Astrocyte of the hippocampus (primary cell): ENCODE measurements around the gene C10orf67.
"Not testable (repeated sequence)": the region's sequence is repeated elsewhere in the genome, so short reads cannot be mapped to it uniquely, and the experiment has no call there.

Experiments used
- DNase-seq: peaks from one replicate; pipeline ENCODE4 v3.0.0; 2011; ENCODE audit warnings: low read depth, low spot score

Gene C10orf67

DNA sequence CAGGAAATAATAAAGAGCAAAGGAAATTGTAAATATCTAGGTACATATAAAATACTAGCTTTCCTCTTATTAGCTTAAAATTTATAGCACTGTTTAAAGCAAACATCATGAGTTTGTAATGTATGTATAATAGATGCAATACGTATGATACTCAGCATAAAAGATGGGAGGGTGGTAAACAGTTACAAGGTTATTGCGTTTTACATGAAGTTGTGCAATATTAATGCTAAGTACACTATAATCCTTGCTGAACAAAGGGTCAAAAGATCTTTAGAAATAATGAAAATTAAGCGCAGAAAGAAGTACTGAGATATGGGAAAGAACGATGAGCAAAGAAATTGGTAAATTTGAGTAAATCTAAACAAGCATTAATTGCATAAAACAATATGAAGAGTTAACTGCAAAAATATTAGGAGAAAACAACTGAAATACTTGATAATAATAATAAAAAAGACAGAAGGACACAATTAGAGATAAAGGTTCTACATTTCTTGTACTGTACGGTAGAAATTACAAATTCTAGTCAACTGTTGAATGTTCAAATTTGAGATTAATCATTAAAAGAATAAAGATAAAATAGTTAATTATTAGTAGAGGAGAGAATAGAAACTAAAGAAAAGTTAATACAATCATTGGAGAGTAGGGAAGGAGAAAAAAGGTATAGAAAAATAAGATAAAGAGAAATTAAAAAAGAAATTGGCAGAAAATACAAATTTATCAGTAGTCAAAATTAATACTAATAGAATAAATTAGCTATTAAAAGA is 17.9 kb downstream of the C10orf67 start:
- no peak for DNase-seq

DNA sequence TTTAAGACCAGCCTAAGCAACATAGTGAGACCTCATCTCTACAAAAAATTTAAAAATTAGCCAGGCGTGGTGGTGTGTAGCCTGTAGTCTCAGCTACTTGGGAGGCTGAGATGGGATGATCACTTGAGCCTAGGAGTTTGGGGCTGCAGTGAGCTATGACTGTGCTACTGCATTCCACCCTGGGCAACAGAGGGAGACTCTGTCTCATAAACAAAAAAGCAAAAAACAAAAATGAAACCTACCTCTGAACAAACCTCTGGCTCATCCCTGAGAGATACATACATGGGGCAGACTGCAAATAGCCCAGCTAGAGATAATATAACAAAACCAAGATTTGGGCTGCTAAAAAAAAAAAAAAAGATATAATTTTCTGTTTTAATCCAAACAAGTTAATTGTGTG is 19.5 kb downstream of the C10orf67 start:
- DNase-seq = no peak

DNA sequence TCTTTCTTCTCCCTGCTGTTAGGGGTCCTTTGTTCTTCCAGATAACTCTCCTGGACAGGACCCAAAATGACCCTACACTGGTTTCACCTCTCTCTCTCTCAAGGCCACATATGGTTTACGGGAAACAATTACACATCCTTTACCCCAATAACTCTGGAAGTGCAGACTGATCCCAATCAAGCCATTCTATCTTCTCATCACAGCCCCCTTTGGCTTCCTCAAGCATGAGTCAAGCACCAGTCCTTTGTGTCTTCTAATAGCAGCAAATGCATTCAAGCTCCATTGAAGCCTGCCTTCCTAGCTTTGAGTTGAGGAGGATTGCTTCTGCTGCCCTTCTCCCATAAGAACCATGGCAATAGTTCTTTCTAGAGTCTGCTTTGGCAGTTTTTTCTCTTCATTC is 20.2 kb downstream of the C10orf67 start:
- no peak for DNase-seq

DNA sequence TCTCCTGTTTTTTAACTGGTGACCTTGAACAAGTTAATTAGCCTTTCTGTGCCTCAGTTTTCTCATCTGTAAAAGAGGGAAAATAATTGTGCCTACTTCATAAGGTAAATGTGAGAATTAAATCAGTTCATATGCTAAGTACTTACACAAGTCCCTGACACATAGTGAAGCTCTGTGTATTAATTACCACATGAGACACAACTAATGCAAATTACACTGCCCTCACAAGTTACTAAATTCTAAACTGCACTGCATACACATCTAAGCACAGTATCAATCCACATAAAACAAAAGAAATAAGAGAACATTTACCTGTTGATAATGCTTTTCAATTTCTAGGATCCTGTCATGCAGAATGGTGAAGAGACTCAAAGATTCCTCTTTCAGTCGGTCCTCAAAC is 22.5 kb downstream of the C10orf67 start:
- DNase-seq = no peak

DNA sequence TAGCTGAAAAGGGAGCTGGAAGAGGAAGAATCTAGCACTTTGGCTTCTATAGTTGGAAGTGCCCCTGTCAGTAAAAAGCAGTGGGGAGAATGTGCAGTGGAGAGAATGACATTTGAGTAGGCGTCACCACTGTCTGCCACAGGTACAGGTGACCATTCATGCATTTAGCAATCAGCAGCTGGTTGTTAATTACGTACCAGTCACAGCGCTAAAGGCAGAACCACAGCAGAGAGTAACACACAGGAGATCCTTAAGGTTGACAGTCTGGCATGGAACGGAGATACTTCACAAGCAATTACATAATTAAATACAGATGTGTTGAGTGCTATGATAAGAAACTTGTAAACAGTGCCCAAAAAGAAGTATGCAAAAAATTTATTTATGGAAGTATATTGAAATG is 24.8 kb downstream of the C10orf67 start:
- DNase-seq = no peak

DNA sequence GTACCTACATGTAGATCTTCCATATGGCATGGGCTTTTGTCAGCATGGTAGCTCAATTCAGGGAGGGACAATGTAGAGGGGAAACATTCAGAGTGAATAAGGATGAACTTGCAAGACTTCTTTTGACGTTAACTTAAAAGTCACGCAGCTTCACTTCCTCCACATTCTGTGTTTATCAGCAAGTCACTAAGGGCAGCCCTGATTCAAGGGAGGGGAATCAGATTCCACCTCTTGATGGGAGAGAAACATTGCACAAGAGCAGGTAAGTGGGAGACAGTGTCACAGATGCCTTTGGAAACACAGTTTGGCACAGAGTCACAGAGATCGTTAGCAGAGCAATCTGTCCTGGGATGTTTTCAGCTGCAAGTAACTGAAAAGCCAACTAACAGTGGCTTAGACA is 26.2 kb downstream of the C10orf67 start:
- no peak for DNase-seq

DNA sequence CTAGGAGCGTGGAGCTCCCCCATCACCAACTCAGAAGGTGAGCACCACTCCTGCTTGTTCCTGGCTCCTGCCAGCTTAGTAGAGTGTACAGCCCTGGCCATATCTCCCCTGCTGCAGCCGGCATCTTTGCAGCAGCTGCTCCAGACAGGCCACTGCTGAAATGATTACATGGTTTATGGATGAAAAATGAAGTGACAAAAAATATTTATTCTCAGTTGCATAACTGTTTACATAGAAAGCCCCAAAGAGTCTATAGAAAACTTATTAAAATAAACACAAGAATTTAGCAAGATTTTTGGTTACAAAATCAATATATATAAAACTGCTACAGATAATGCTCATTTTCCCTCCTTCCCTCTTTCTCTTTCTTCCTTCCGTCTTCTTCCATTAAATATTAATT is 27.2 kb downstream of the C10orf67 start:
- no peak for DNase-seq

DNA sequence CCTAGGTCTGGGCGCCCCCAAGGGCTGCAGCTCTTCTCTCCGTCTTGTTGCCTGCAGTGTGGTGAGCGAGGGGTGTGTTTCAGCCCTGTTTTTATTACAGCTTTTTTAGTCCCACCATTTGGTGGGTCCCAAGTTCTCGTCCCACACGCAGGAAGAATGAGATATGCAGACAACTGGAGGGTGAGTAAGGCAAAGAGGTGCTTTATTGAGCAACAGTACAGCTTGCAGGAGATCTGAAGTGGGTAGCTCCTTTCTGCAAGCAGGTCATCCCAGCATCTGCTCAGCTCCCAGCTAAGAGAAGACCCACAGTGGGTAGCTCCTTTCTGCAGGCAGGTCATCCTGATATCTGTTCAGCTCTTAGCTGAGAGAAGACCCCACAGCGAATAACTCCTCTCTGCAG is 28.2 kb downstream of the C10orf67 start:
- no peak for DNase-seq

DNA sequence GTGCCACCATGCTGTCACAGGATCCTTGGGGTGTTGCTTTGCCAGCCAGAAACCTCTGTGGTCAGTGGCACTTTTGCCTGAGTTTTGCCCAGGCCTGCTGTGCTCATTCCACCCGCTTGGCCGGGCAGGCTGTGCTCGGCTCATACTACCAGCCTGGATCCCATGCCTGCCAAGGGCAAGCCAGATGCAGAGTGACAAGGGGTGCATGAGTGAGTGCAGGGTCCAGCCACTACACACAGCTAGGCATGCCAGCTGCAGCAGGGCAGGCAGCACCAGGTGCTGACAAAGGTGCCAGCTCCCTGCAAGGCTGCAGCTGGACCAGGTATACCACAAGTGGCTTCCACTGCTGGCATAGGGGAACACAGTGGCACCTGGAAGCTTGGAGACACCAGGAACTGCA is 28.6 kb downstream of the C10orf67 start:
- DNase-seq = no peak

DNA sequence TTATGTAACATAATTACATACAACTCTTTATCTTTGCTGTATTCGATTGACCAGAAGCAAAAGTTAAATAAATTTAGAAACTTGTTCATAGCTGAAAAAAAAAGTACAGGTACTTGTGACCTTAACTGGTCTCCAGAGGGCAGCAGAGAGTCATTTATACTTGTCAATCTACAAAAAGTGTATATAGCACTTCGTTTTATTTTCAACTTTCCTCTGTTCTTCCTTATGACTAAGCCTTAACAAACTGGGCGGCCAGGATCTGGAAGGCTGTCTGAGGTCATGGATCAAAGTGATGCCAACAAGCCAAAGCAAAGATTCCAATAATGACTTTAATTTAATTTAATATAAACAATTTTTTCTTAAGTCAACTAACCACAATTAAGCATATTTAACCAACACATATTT is 29.8 kb downstream of the C10orf67 start:
- peak; percentile 80 for DNase-seq

DNA sequence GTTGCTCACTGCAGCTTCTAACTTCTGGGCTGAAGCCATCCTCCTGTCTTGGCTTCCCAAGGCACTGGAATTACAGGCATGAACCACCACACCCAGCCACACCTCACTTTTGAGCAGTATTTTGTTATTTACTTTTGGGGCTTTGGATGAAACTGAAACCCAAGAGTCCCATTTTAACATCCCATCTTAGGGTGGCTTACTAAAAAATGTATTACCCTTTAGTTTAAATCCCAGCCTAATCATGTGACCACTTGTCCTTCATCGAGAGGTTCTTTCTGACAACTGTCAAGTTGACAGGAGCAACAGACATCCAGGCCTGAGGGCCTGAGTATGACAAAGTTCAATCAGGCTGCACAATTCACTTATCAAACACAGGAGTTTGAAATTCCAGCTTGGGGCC is 33.6 kb downstream of the C10orf67 start:
- no peak for DNase-seq

DNA sequence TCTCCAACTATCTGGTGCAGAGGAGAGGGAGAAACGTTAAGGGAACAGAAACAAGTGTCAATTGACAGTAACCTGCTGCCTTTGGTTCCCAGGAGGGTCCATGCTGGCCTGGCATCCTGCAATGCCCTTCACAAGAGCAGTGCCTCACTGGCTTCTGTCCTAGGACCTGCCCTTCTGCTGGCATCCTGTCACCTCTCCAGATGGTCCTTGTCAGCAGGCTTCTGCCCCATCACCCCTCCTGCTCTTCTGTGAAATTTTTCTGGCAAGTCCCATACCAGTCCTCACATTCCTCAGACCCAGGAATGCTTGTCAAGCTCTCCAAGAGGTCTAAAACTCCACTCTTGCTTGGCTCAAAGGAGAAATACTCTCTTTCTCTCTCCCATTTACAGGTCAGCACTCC is 34.2 kb downstream of the C10orf67 start:
- DNase-seq = no peak

DNA sequence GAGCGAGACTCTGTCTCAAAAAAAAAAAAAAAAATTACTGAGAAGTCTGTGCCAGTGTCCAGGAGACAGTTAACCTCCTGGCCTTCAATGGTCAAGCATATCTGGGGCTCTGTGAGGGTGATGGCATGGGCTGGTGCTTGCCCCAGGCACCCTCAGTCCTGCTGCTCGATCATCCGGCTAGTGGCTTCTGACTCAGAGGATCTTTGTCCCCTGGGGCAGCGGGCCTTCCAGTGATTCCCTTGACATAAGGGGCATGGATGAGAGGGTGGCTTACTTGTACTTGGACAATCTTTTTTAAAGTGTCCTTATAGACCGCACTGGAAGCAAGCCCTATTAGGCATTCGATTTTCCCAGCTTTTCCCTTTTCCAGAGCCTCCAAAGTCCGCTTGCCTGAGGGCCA is 44.6 kb downstream of the C10orf67 start:
- DNase-seq = not testable (repeated sequence)

DNA sequence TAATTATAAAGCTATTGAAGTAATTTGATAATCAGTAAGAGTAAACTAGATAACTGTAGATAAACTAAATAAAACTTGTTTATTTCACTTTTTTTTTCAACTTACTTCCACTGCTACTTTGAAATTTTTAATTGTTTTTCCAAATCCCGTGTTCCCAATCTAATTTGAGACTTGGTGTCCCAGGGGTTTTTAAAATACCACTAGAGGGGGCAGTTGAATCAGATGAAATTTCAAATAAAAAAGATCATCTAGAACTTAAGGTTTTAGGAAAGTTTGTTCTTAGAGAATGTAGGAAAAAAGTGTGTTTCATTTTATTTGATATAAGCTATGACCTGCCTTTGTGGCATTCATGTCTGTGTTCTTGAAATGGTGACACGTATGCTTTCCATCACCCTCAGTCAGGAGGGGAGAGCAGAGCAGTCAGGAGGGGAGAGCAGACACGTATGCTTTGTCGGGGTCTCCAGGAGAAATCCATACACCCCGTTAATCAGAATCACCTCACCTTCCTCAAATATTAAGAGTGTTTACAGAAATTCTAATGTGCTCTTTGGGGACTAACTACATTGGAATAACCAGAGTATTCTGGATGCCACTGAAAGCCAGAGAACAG is 49.9 kb downstream of the C10orf67 start:
- peak; percentile 17 for DNase-seq

DNA sequence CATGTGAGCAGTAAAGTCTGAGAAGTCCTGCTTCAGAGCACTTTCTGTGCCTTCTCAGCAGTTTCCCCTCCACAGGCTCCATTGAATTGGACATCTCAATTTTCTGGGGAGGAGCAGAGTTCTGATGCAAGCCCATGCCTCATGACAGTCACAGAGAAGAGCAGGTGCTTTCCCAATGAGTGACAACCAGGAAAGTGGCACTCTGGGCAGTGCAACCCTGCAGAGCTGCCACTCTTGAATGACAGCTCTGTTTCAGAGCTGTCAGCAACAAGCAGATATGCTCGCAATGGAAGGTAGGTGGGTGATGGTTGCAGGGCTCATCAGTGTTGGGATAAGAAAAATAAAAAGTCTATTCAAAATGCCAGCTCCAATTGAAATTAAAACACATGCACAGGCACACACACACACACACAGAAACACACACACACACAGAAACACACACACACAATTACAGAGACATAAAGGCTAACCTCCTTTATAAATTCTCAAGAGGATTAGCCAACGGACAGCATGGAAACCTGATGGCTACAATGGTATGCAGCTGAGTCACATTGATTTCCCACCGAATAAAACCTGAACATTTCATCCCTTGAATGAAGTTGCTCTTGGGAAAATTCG is 50.5 kb downstream of the C10orf67 start:
- peak; percentile 11 for DNase-seq

DNA sequence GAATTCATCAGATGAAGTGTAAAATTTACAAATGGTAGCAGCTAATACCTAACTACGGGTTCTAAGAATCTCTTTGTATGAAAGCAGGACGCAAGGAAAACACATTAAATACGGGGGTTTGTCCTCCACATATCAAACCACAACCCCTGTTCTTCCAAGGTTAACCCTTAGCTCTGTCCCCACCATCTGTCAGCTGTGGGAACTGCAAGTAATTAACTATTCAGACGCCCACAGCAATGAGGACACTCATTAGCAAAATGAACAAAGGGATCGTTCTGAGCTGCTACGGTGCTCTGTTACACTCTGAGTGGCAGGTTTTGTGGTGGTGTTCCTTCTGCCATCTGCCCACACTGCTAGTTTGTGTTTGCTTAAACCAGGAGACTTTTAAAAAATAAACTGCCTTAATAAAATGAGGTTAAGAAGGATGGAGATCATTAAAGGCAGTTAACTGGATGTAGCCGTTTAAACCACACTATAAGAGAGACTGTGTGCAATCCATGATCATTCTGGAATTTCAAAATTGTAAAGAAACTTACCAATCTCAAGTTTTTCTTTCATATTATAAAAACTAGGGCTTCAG is 51.4 kb downstream of the C10orf67 start:
- DNase-seq = peak; percentile 61

DNA sequence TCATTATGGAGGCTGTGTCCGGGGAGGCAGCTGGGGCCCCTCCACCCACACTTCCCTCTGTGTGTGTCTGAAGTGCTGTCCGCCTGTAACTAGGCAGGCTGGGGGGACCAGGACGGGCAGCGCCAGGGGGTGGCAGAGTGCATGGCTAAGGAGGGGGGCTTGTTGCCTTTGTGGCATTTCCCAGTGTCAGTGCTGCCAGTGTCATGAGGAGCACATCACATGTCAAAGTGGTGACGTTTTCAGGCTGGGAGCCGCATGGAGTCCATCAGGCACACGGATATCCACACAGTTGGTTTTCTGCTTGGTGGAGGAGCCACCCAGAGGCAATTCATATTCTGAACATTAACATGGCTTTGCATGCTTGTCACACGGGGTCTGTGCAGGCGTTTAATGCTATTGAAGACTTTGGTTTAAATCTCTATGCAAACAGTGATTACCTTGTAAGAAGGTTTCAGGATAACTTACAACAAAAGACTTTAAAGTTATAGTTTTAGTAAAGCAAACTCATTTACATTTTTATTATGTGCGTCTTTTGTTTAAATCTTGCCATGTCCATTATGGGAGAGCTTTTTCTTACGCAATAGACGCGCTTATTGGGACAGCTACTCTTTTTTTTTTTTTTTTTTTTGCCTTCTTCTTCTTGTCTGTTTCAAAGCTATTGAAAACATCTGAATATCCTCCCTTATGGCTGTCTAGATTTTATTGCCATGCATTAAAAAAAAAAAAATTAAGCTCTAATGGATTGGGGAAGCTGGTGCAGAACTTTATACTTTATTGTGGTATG is 52.9 kb downstream of the C10orf67 start:
- no peak for DNase-seq

DNA sequence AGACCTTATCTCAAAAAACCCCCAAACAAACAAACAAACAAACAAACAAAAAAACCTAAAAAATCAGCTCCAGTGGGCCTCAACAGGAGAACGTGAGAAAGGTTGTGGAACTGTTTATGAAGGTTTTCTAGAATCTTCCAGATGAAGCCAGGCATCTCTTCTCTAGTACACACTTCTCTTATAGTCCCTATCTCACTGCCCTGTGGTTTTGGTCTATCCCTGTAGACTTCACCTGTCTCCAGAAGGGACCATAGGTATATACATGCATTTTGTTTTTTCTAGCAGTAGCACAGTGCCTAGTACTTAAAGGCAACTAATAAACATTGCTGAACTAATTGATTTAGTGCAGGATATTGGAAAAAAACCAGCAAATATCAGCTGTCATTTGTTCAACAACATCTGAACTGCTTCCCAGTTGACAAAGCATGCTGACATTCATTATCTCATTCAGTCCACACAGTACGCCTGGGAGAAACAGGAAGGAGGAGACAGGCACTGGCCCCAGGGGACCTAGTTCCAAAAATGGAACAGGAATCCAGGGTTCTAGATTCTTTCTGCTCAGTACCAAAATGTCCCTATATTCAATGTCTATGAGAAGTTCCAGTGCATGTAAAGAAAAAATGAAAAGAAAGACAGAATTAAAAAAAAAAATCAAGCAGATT is 59.8 kb downstream of the C10orf67 start:
- DNase-seq = no peak

DNA sequence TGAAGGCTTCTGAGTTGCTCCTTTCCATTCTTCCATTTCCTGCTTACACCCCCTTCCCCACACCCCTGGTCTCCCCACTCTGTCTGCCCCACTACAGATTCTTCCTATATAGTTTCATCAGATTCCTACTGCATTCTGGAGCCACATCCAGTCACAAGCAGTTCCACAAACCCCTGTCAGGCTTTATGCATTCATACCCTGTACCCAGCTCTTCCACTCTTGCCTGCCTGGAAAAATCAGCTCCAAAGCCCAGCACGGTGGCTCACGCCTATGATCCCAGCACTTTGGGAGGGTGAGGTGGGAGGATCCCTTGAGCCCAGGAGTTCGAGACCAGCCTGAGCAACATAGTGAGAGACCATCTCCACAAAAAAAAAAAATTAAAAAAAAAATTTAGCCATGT is 60.4 kb downstream of the C10orf67 start:
- DNase-seq = no peak

DNA sequence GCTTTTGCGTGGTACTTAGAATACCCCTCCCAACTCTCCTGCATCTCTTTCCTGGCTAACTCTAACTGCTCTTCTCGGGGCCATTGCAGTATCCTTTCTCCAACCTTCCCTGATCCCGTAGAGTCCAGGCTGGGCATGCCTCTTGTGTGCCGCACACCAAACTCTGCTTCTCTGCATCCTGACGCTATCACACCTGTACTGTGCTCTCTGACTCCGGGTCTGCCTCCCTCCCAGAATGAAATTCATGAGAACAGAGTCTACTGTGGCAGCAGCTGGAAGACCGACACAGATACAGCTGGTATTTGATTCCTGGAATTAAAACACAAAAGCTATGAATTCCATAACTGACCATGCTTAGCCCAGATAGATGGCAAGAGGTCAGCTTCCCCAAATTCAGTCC is 60.9 kb downstream of the C10orf67 start:
- no peak for DNase-seq

DNA sequence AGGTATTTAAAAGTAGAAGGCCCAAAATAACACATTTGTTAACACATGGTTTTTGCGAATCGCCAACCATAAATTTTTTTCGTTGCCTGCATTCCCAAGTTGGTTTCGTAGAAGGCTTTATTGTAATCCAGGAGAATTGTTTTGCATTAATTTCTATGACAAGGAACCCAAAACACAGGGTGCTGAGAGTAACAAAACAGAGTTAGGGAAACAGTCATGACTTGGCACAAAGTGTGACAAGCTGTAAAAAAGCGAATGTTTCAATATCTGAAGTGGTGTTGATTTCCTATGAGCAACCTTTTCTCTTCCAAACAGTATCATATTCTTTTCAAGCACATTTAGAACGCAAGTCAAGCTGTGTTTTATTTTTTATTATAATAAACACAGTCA is 63.6 kb downstream of the C10orf67 start:
- DNase-seq = no peak
